NK-92 treated with Interleukin-12 subunit alpha and Interleukin-12 subunit beta, amount 100 ng/mL, for 24 hours (cell line): Measurements from ENCODE around the gene MYO1E.
"Not testable (repeated sequence)": the region's sequence is repeated elsewhere in the genome, so short reads cannot be mapped to it uniquely, and the experiment has no call there.

ENCODE experiments used
- DNase-seq: peaks from one replicate; lab custom pipeline; 2025; lab: John Stamatoyannopoulos, UW

MYO1E gene

DNA sequence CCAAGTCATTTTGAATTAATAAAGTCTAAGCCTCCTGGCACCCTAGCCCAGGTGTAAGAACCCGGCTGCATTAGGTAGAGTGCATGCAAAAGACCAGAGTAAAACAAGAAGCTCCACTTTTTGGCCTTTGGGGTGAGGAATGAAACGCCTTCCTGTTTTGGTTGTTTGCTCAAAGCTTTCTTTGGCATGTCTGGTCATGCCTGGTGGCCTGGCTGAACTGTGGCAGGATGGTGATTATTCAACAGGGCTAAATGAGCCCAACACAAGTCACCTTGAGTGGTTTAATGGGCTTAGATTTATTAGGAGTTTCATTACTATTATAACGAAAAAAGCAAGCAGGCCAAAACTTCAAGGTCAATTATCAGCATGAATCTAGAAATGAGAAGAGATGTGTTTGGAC lies 206.9 kb downstream of the MYO1E start:
- no peak for DNase-seq

DNA sequence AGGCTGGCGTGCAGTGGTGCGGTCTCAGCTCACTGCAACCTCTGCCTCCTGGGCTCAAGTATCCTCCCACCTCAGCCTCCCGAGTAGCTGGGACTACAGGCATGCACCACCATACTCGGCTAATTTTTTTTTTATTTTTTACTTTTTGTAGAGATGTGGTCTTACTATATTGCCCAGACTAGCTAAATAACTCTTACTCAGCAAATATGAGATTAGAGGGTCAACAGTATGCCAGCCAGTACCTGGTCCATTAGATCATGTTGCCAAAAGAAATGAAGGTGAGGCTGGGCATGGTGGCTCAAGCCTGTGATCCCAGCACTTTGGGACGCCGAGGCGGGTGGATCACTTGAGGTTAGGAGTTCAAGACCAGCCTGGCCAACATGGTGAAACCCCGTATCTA lies 210.6 kb downstream of the MYO1E start:
- DNase-seq: not testable (repeated sequence)

DNA sequence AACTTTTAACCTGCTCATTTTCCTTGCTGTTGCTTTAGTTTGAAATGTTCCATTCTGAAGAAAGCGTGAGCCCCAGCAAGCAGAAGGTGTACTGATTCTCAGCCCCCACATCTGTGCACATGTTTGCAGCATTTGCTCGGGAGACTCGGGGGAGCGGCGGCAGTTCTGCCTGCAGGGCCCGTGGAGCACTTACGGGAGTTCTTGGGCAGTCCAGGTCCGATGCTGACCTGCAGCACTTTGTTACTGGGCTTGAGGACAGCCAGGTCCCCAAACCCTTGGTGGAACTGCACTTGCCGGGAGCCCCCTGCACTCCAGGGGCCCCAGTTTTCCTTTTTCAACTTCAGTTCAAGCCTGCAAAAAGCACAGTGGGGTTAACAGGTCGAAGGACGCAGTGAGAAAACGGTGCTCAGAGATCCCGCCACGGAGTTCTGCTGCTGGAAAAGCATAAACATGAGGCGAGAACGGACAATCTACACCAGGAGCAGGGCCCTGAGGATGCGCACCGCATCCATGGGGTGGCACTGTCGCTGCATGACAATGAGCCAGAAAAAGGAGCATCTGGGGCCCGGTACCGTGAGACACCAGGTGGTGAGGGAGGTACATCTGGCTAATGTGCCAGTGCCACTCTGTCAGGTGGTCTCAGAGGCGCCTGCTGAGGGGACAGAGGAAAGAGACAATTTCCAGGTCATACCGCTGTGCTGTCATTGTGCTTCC lies 211.6 kb downstream of the MYO1E start:
- no peak for DNase-seq

DNA sequence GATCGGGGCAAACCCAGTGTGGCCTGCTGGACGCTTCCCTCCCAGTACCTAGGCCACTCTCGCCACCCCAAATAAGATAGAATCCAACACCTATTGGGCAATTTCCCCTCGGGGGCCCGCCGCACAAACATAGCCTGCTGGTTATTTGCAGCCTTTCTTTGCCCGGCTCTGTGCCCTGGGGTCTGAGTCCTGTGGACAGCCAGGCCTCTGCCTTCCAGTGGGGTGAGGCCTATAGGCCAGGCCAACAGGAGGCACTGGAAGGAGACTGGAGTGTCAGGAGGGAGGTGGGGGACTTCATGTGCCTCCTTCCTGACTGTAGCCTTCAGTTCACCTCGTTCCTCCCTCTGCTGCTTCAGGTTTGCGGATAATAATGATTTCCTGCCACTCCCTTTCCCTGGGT lies 213.5 kb downstream of the MYO1E start:
- DNase-seq: no peak

DNA sequence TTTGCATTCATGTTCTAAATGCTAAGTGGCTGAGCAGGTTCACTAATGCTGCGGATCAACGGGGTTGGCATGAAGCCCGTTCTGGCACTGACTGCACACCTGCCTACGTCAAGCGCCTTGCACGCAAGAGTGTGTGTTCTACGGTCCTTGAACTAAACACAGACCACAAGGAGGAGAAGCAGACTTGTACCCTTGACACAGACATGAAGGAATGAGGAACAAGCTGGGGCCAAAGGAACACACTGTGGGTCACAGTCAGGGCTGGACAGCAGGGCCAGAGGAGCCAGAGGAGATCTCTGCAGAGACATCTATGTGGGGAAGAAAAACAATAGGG lies 214.0 kb downstream of the MYO1E start:
- no peak for DNase-seq

DNA sequence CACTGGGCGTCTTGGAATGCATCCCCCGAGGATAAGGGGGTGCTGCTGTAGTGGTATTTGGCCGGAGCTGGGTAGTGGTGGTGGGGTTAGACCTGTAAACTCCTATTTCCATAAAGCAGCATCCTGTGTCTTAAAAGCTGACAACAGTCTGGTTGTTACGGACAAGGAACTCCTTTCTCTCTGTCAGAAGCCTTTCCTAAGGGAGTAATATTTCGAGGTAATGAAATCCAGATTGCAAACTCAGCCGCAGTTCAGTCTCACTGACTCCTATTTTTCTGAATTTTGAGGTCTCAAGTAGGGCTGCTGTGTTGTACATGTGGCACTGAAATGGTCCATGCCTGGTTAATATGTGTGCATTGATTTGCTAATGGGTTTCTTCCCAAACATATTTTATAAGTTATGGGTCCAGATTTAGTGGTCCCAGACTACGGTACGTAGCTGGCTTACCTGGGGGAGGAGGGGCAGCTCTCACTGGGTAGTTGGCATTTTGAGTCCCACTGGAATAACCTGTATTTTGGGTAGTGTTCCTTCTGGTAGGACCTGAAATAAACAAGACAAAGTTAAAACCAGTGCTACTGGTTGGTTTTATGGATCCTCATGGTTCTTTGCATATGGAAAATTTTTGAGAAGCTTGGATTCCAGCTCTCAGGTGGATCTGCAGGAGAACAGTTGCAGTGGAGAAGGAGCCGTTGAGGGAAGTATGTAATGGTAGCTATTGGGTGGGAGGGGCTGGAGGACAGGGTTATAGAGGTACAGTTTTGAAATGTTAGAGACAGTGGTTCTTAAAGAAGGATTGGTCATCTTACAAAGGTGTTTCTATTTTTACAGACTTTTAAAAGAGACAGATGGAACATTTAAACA lies 214.6 kb downstream of the MYO1E start:
- no peak for DNase-seq

DNA sequence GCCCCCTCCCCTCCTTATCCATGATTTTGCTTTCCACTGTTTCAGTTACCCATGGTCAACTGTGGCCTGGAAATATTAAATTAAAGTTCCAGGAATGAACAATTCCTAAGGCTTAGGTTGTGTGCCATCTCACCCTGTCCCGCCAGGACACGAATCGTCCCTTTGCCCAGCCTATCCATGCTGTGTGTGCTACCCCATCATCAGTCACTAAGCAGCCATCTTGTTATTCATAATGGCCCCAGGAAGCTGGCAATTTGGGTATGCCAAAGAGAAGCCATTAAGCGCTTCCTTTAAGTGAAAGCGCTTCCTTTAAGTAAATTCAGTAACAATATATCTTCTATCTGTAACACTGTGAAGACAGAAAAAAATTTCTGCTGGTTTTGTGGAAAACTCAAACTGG lies 215.3 kb downstream of the MYO1E start:
- DNase-seq: no peak

DNA sequence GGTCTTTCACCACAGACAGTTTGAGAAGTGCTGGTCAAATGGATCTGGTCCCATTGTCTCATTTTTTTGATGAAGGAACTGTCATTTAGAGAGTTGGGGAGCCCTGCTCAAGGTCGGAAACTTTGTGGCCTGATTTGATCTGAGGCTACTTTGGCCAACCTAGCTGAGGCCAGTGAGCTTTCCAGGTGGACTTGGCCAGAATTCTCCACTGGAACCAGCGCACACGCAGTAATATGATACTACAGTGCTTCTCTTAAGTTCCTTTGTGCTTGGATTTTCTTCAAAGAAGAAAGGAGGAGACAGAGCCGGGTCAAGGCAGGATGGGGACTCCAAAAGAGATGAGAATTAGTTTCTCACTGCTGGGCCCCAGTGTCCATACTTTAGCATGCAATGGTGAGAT lies 217.2 kb downstream of the MYO1E start:
- DNase-seq: no peak

DNA sequence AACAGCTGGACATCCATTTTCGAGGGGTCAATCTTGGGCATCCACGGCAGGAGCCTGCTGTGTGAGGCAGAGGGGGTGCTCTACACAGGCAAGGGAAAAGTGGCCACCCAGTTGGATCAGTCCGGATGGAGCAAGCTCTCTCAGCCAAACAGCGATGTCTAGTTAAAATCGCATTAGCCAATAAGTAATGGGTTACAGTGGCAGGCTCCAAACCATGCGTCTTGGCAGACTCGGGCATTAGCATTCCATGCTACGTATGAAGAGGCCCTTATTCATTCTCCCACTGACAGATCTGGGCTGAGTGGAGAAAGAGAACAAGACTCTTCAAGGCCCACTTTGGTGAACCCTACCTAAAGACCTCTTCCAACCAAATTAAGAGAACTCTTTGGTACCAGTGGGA lies 218.4 kb downstream of the MYO1E start:
- no peak for DNase-seq

DNA sequence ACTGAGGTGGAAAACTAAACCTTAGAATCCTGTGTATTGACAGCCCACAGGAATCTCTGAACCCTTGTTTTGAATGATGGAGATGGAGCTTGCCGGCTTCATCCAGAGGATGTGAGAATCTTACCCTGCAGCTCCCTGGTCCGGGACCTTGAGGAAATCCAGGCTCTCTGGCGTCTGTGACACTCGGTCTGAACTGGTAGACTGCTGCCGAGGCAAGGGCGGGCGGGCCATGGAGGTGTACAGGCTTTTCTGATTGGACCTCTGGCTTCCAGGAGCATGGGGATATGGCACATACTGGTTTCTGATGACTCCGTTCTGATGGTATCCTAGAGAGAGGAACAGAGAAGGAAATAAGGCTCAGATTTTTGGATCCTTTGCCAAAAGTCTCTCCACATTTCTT lies 219.2 kb downstream of the MYO1E start:
- no peak for DNase-seq

DNA sequence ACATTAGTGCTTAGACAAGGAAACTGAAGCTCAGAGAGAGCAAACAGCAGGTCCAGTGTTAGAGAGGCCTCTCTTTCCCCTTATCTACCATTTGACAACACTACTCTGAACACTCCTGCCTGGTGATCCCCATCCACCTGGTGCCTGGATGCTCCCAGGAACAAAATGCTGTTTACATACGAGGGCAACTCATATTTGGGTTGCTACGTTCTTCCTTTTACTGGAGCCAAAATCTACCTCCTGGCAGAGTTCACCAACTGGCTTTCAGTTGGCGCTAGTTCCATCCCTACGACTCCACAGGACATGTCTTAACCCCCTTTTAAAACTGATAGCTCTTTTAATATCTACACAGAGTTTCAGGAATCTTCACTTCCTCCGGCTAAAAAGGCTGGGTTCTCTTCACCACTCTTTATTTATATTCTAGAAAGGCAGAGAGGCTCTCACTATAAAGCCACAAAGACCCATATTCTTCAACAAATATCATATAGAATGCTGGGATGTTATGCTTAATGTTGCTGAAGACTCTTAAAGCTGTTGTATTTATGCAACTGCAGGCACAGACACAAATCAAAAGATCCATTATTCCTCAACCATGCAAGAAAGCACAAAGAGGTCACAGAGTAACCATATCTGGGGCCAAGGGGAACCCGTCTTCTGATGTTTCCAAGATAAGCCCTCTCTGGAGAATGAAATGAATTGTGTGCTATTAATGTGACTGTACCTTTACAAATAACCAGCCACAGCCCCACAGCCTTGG lies 219.8 kb downstream of the MYO1E start:
- DNase-seq: no peak

DNA sequence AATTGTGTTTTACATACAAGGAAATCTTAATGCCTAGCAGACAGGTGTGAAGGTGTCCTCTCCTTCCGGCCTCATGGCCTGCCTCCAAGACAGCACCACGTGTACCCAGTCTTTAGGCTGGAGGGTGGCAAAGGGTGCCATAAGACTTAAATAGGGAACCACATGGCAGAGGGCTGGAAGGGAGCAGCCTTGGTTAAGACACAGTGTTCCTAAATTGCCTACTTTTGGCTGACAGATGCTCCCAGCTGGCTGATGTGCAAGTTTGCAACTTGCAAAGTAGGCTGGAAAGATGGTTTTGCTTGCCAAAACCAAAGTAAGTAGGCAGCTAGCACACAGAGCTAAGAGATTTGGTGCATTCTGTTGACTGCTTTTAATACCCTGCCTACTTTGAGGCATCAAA lies 222.5 kb downstream of the MYO1E start:
- no peak for DNase-seq

DNA sequence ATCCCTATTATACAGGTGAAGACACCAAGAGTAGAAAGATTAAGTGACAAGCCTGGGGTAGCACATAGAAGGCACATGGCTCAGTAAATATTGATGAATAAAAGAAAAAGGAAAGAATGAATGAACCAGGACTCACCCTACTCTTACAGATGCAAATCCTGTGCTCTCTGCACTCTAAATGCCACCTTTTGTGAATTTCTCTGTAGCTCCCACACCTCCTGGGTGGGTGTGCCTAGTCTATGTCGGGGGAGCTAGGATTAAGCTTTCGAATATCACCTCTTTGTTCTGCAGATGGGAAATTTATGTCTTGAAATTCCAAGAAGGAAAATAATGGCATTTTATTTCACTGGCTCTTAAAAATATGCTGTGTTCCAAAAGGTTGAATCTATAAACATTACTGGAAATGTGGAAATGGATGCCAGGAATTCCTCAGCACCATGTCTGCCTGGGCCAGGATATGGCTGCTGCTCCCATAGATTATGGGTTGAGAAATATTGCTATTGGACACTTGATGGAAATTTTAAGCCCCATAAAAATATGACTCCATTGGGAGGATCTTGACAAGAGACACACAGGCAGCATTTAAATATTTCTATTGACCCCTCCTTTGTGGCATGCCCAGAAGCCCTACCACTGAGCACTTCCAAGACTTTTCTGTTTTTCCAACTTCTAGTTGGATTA lies 224.4 kb downstream of the MYO1E start:
- DNase-seq: no peak

DNA sequence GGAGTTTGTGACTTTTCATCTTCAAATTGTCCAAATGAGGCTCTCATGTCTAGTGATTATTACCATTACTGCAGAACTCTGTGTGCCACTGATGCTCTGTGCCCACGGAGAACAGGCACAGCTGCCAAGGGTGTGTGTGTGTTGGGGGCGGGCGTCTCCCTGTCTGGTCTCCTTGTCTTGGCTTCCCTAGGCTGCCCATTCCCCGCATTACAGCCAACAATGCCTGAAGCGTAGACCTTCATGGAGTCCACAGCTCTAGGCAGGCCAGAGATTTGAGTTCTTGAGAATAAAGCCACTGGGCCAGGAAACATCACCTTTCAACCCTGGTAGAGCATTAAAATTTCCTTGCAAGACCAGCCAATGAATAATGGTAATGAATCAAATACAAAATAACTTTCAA lies 225.0 kb downstream of the MYO1E start:
- DNase-seq: no peak

DNA sequence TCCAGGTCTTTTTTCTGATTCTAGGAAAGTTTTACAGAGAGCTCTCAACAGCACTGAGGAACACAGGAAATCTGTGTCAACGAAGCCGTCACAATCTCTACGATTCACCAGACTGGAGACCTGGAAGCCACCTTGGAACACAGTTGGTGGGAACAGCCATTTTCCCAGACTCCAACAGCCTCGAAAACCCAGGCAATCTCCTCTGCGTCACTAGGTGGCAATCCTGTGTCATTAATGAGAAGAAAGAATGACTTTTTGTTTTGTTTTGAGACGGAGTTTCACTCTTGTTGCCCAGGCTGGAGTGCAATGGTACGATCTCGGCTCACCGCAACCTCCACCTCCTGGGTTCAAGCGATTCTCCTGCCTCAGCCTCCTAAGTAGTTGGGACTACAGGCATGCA lies 228.1 kb downstream of the MYO1E start:
- not testable (repeated sequence) for DNase-seq

DNA sequence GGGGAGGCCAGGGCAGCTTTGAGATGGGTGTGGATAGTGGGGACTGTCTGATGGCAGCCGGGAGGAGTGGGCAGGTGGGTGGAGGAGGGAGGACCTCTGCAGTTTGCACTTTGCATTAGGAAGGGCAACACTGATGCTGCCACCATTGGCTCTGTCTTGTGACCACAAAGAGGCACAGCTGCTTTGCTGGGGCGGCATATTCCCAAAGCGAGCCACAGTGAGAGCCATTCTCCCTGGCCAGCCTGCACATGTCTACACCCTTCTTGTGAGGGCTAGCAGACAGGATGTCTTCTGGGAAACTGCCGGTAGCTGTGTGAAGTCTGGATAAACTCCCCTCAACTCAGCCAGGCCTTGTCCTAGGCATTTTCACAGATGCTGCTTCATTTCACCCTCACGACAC lies 229.4 kb downstream of the MYO1E start:
- DNase-seq: no peak

DNA sequence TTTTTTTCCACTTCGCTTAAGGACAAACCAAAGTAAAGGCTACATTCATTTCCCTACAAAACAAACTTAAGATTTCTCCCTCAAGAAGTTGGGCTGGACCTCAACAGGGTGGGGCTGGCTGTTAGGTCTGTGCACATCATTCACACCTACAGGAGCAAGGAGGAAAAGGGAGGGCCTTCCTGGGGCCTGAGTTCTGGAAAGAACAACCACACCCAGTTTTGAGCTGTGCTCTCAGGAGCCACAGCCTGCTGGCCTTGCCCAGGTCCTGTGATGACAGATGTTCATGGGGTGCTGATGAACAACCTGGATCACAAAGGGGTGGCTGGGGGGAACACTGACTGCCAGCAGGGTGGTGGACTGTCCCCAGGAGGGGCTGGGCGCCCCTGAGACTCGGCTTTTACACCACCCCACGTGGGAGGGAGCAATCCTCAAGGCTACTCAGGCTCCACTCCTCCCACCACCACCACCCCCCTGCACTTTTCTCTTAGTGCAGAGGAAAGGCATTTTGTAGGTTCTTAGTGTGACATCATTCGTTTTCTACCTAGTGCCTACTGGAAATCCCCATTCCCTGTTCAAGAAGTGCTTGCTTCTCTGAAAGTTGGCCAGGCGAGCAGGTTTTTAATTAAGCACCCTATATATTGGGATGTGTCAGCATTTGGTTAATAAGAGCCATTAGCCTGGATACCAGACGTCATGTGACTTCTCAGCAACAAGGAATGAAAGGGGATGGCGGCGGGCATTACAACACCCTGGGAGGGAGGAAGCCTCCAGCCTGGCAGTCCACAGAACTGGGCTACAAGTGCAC lies 232.0 kb downstream of the MYO1E start:
- DNase-seq: no peak

DNA sequence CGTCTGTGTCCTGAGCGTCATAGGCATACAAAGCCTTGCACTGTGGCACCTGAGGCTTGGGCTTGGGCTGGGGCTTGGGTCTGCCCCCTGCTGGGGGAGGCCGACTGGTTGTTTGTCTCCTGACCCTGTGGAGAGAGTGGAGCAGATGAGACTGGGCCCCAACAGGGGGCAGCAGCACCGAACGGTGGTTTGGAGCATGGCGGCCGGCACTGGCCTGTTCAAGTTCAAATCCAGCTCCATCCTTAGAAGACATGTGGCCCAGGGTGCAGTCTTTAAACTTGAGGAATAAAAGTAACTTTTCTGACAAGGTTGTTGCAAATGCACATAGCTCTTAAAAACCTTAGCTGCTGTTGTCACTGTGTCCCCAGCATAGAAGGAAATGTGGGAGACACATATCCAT lies 234.4 kb downstream of the MYO1E start:
- DNase-seq: peak; percentile 16

DNA sequence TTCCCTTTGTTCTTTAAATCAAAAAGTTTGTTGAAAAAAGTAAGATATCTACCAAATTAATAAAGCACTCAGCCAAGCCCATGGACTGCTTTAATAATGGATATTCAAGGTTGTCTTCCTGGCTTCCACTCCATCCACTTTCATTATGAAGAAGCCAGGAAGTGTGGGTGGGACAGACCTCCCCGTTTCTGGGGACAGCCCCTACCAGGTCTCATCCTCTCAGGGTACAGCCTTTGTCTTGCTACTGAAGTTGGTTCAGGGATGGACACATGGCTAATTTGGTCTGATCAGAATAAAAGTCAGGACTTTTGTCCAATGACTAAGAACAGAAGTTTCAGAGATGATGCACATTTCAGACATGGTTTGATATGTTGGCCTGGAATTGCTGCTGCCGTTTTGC lies 235.1 kb downstream of the MYO1E start:
- no peak for DNase-seq

DNA sequence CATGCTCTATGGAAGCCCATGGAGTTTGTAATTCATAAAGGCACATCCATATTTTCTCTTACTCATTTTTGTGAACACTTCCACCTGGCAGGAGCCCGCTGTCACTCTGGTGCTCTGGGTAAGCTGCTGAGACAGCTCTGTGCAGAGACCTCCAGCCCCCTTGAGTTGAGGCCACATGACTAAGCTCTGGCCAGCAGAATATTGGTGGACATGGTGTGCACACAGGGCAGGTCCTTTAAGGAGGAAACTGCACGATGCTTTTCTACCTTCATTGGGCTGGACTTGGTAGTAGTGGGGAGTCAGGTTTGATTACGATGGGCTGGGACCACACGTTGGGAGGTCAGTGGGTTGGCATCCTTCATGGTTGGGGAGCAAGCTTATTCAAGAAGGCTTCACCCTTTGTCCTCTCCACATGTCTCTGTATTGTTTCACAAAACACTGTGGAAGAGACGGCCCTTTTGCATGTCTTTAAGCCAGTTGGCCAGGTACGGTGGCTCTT lies 238.7 kb downstream of the MYO1E start:
- no peak for DNase-seq

DNA sequence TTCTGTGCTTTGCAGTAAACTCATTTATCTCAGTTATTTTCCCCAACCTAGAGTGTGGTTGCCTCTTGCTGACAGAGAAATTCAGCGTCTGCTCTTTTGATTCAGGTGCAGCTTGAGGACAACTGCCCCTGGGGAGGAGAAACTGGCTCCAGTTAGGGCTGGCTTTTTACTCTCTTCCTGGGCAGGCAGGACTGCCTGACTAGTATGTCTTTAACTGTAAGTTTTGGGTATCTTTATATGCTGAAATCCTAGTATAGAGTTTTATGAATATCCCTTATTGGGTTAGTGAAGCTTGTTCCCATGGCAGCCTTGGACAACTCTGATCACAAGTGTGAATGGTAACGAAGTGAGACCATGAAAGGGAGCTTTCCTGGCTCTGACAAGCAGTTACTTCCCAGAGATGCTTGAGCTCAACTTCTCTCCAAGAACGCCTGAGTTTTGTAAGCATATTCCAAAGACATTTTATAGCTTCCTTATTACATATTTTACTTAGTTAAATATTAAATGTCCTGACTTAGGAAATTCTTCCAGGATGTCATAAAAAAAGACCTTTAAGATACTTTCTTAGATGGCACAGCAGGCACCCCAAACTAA lies 240.6 kb downstream of the MYO1E start:
- DNase-seq: no peak
